Left lung (tissue), 10 donors: ENCODE results near the gene PSMC4. TPM values are rescaled to one million over a fixed set of nuclear protein-coding genes. Genes with fewer than 3 reads are reported as not detected.
A peak's percentile ranks its signal among the peaks of the same experiment; 100 is the strongest.

Source experiments
- ATAC-seq: fragments of 200-7000 bp; cut with Tn5 transposase; one replicate; pipeline ENCODE4 v1.9.1; 2020; ENCODE audit warnings: moderate library complexity
- DNase-seq, 4 donors: peaks; one replicate each; pipeline ENCODE4 v3.0.0-alpha.2; 2013 to 2020
- H3K27ac ChIP-seq, 2 donors: fragments of 200-600 bp; sonication (generic) in 1 of 2; one replicate each; pipeline versions ENCODE4 v1.5.0 to v1.8.0; 2020 to 2021
- H3K27me3 ChIP-seq, 2 donors: fragments of 200-600 bp; sonication (generic) in 1 of 2; one replicate each; pipeline versions ENCODE4 v1.5.0 to v1.8.0; 2020 to 2021
- H3K36me3 ChIP-seq, 2 donors: fragments of 200-600 bp; sonication (generic) in 1 of 2; one replicate each; pipeline versions ENCODE4 v1.5.0 to v1.8.0; 2020 to 2021
- H3K4me1 ChIP-seq, 2 donors: fragments of 200-600 bp; one replicate each; pipeline ENCODE4 v1.8.0; 2021
- H3K4me3 ChIP-seq, 2 donors: fragments of 200-600 bp; sonication (generic) in 1 of 2; one replicate each; pipeline versions ENCODE4 v1.5.0 to v1.8.0; 2020 to 2021; ENCODE audit warnings: mild to moderate bottlenecking in 1 of 2
- H3K9me3 ChIP-seq, 2 donors: fragments of 200-600 bp; sonication (generic) in 1 of 2; one replicate each; pipeline versions ENCODE4 v1.5.0 to v1.8.0; 2020 to 2021
- intact Hi-C, 2 donors: fragments of 100-400 bp; cut with DNase I; formaldehyde crosslinking; loops; one replicate each; pipeline versions ENCODE4 v1.11.2 to v1.14.2; 2022
- polyA plus RNA-seq, 6 donors: library from polyadenylated mRNA; unstranded; fragments of 120-200 nt; gene quantifications; one replicate each; pipeline ENCODE4 v1.2.1, GENCODE V29; 2013; ENCODE audit not compliant: insufficient read length in 6 of 6
- total RNA-seq, 2 donors: library from RNA; stranded (reverse); fragmentation: NEBNext Ultra II Directional; extraction: Animal tissue kit (Norgen Biotek cat#: 25700); gene quantifications; one replicate each; pipeline ENCODE4 v1.2.1, GENCODE V29; 2021
- TF ChIP-seq, protein P1 (sequence below), 2 donors: fragments of 200-600 bp; sonication (generic) in 1 of 2; IDR thresholded peaks; one replicate each; pipeline versions ENCODE4 v1.5.0 to v1.8.0; 2021; ENCODE audit warnings: antibody characterized with exemption in 2 of 2
- donor health status: DM: no; HTN: yes; CAD: no.
- donor health status: DM: no; HTN: no; CAD: no.

The PSMC4 gene
- total and polyA plus RNA-seq, 8 donors = 52.3 to 94.9 (median 61.5) TPM

DNA sequence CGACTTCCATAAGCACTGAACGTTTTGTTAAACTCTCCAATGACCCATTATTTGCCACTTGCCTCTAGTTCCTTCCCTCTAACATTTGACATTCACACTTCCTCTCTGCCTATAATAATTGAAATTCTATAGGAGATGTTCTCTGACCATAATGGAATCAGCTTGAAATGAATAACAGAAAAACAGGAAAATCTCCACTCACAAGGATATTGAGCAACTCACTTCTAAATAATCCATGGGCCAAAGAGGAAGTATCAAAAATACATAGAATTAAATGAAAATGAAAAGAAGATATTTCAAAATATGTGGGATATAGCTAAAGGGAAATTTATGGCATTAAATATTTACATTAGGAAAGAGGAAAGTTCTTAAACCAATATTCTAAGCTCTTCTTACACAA, 33.2 kb upstream of the PSMC4 start:
- TF ChIP-seq, protein P1, sequence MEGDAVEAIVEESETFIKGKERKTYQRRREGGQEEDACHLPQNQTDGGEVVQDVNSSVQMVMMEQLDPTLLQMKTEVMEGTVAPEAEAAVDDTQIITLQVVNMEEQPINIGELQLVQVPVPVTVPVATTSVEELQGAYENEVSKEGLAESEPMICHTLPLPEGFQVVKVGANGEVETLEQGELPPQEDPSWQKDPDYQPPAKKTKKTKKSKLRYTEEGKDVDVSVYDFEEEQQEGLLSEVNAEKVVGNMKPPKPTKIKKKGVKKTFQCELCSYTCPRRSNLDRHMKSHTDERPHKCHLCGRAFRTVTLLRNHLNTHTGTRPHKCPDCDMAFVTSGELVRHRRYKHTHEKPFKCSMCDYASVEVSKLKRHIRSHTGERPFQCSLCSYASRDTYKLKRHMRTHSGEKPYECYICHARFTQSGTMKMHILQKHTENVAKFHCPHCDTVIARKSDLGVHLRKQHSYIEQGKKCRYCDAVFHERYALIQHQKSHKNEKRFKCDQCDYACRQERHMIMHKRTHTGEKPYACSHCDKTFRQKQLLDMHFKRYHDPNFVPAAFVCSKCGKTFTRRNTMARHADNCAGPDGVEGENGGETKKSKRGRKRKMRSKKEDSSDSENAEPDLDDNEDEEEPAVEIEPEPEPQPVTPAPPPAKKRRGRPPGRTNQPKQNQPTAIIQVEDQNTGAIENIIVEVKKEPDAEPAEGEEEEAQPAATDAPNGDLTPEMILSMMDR (IDR thresholded peaks at IDR 0.05) = no peak
- H3K27me3 ChIP-seq = peaks cover 0 to 89% of the 10 kb centered on the region in 2 donors
- H3K4me3 ChIP-seq = no peak overlapping the region
- H3K4me1 ChIP-seq = peaks cover 0 to 29% of the 10 kb centered on the region in 2 donors
- ATAC-seq (no peak), DNase-seq (no peak)
- intact Hi-C loops = no loop called here
- H3K27ac ChIP-seq = no peak overlapping the region
- H3K9me3 ChIP-seq = peaks cover 0 to 7% of the 10 kb centered on the region in 2 donors
- H3K36me3 ChIP-seq = no peaks in the 10 kb centered on the region

DNA sequence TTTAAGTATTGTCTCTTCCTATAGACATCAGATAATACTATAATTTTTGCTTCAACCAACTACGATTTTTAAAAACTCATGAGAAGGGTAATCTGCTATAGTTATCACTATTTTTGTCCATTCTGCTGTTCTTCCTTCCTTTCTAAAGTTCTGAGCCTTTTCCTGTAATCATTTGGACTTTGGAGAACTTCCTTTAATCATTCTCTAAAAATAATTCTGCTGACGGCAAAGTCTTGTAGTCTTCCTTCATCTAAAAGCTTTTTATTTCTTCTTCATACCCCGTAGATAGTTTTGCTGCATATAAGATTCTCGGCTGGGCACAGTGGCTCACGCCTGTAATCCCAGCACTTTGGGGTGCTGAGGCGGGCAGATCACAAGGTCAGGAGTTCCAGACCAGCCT, 31.4 kb upstream of the PSMC4 start:
- H3K36me3 ChIP-seq = no peaks in the 10 kb centered on the region
- H3K27ac ChIP-seq = no peak overlapping the region
- no peak for DNase-seq
- H3K4me1 ChIP-seq = peaks cover 0 to 42% of the 10 kb centered on the region in 2 donors
- intact Hi-C loops = no loop called here
- TF ChIP-seq, protein P1 (IDR thresholded peaks at IDR 0.05) = no peak
- peaks cover 0 to 89% of the 10 kb centered on the region in 2 donors for H3K27me3 ChIP-seq
- ATAC-seq = no peak
- H3K4me3 ChIP-seq = no peak overlapping the region
- H3K9me3 ChIP-seq = peaks cover 0 to 7% of the 10 kb centered on the region in 2 donors

DNA sequence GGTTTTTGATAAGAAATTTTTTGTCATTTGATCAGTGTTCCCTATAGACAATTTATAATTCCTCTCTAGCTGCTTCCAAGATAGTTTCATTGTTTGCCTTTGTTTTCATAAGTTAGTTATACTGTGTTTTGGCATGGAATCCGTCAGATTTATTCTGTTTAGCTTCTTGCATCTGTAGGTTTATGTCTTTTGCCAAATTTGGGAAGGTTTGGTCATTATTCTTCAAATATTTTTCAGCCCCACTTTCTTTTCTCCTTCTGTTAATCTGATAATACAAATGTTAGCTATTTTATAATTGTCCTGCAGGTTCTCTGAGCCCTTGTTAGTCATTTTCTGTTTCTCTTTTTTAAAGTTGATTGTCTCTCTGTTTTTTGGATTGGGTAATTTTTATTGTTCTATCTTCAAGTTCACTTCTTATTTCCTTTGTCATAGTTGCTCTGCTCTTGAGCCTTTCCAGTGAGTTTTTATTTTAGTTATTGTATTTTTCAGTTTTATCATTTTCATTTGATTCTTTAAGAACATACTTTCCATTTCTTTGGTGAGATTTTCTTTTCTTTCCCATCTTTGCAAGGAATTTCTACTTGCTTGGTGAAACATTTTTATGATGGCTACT, 30.6 kb upstream of the PSMC4 start:
- no peak for ATAC-seq
- no peaks in the 10 kb centered on the region for H3K36me3 ChIP-seq
- TF ChIP-seq, protein P1 (IDR thresholded peaks at IDR 0.05) = no peak

DNA sequence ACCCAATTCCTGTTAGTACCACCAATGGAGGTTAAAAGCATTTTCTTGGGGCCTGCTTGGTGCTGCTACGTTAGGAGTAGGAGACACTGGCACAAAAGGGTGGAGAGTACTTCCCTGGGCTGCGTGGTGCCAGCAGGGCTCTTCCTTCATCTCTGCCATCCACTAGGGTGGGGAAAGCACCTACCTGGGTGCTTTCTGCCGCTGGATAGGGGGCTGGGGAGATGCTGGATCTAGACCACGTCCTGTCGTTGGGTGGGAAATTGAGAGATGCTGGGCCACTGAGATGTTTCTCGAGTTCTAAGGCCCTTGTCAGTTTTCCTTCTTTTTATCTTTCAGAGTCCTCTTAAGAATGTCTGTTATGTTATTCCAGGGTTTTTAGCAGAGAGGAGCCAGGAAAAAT, 29.8 kb upstream of the PSMC4 start:
- Histone ChIP-seq H3K27ac (no peak overlapping the region), H3K27me3 (peaks cover 0 to 89% of the 10 kb centered on the region in 2 donors), H3K36me3 (no peaks in the 10 kb centered on the region), H3K9me3 (peaks cover 0 to 7% of the 10 kb centered on the region in 2 donors), H3K4me1 (peaks cover 0 to 48% of the 10 kb centered on the region in 2 donors), H3K4me3 (no peak overlapping the region)
- no peak for ATAC-seq
- intact Hi-C loops = no loop called here
- DNase-seq = no peak
- TF ChIP-seq, protein P1 (IDR thresholded peaks at IDR 0.05) = no peak

More for the DNA sequence above, 30.6 kb upstream of the PSMC4 start:
- no peak for DNase-seq
- Histone ChIP-seq H3K27me3 (peaks cover 0 to 89% of the 10 kb centered on the region in 2 donors), H3K9me3 (peaks cover 0 to 7% of the 10 kb centered on the region in 2 donors), H3K4me1 (peaks cover 0 to 48% of the 10 kb centered on the region in 2 donors), H3K4me3 (no peak overlapping the region), H3K27ac (no peak overlapping the region)
- intact Hi-C loops = no loop called here

DNA sequence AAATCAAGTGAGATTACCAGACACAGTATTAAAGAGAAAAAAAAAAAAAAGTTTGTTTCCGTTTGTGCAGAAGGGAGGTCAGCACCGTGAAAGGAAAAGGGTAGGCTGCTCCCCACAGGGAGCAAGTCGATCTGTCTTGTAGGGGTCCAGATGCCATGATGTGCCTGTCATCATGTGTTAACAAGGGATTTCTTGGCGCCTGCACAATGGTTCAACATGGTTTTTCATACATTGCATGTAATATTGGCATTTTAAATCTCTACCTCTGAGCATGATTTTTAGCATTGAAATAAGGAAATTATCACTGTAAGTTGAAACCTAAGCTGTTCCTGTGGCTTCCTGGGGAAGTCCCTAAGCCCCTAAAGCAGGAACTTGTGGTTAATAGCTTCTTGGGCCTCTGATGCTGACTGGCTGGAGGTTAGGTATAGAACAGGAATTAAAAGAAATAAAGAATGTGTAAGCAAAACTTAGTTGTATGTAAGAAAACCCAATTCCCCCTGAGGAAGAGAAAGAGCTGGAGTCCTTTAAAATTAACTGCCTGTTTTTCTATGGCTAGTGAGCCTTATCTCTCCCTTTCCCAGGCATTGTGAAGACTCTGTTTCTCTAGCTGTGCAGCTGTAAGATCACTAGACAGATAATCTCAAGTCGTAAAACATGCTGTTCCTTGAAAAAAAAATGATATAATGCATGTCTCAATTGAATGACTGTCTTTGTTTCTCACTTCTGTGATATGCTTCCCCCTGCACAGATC, 29.2 kb upstream of the PSMC4 start:
- Histone ChIP-seq H3K4me1 (peaks cover 0 to 48% of the 10 kb centered on the region in 2 donors), H3K27ac (no peak overlapping the region), H3K27me3 (peaks cover 0 to 89% of the 10 kb centered on the region in 2 donors), H3K4me3 (no peak overlapping the region), H3K36me3 (no peaks in the 10 kb centered on the region), H3K9me3 (peaks cover 0 to 7% of the 10 kb centered on the region in 2 donors)
- peak in 1 of 4 donors; percentile 6 for DNase-seq
- TF ChIP-seq, protein P1 (IDR thresholded peaks at IDR 0.05) = no peak
- ATAC-seq = peak; percentile 58
- intact Hi-C loops = no loop called here
